HG03139 (cell line): Measurements from ENCODE around the gene THOC2.
"Not testable (repeated sequence)": the region's sequence is repeated elsewhere in the genome, so short reads cannot be mapped to it uniquely, and the experiment has no call there.

Experiments used
- ATAC-seq: cut with Tn5 transposase; IDR thresholded peaks from one replicate; pipeline ENCODE4 v1.9.1; 2021; ENCODE audit not compliant: unreplicated experiment

Gene THOC2

GRCh38 chrX:123675154-123675553 is 57.7 kb downstream of the THOC2 start:
- no peak for ATAC-seq

GRCh38 chrX:123673813-123674212 is 59.0 kb downstream of the THOC2 start:
- ATAC-seq: no peak

GRCh38 chrX:123665197-123665596 is 67.7 kb downstream of the THOC2 start:
- no peak for ATAC-seq

- not testable (repeated sequence) for ATAC-seq
Measured at GRCh38 chrX:123664467-123665167, 68.2 kb downstream of the THOC2 start.

- not testable (repeated sequence) for ATAC-seq
Measured at GRCh38 chrX:123663720-123664119, 69.1 kb downstream of the THOC2 start.

- ATAC-seq: not testable (repeated sequence)
Measured at GRCh38 chrX:123656507-123656906, 76.3 kb downstream of the THOC2 start.

- not testable (repeated sequence) for ATAC-seq
Measured at GRCh38 chrX:123648811-123649181, 84.1 kb downstream of the THOC2 start.

- ATAC-seq: no peak
Measured at GRCh38 chrX:123648028-123648810, 84.6 kb downstream of the THOC2 start.

- no peak for ATAC-seq
Measured at GRCh38 chrX:123647244-123647643, 85.6 kb downstream of the THOC2 start.

GRCh38 chrX:123629502-123629901 is 103.3 kb downstream of the THOC2 start:
- no peak for ATAC-seq

GRCh38 chrX:123626962-123627361 is 105.9 kb downstream of the THOC2 start:
- no peak for ATAC-seq

- no peak for ATAC-seq
Measured at GRCh38 chrX:123625952-123626351, 106.9 kb downstream of the THOC2 start.

GRCh38 chrX:123625477-123625876 is 107.4 kb downstream of the THOC2 start:
- ATAC-seq: no peak

- ATAC-seq: no peak
Measured at GRCh38 chrX:123617007-123617406, 115.8 kb downstream of the THOC2 start.

GRCh38 chrX:123610915-123611314 is 121.9 kb downstream of the THOC2 start:
- no peak for ATAC-seq

GRCh38 chrX:123607806-123608205 is 125.0 kb downstream of the THOC2 start:
- no peak for ATAC-seq

GRCh38 chrX:123607270-123607669 is 125.6 kb downstream of the THOC2 start:
- no peak for ATAC-seq

- no peak for ATAC-seq
Measured at GRCh38 chrX:123603491-123603890, 129.4 kb downstream of the THOC2 start.

GRCh38 chrX:123601437-123601836 is 131.4 kb downstream of the THOC2 start:
- ATAC-seq: no peak

- no peak for ATAC-seq
Measured at GRCh38 chrX:123600181-123600580, 132.7 kb downstream of the THOC2 start.

- ATAC-seq: peak; percentile 55
Measured at GRCh38 chrX:123590842-123591486, 141.9 kb downstream of the THOC2 start.

- ATAC-seq: no peak
Measured at GRCh38 chrX:123588723-123589122, 144.1 kb downstream of the THOC2 start.
